Activated CD8-positive, alpha-beta memory T cell treated with anti-CD3 and anti-CD28 coated beads for 4 hours (primary cell): ENCODE measurements around the gene KDELR1.

Experiments used
- DNase-seq, 2 donors: peaks; one replicate each; pipeline ENCODE4 v3.0.0-alpha.2; 2020; ENCODE audit warnings: low read depth in 2 of 2

KDELR1 gene

GRCh38 chr19:48371367-48371766 is 20.0 kb downstream of the KDELR1 start:
- DNase-seq: no peak

DNA sequence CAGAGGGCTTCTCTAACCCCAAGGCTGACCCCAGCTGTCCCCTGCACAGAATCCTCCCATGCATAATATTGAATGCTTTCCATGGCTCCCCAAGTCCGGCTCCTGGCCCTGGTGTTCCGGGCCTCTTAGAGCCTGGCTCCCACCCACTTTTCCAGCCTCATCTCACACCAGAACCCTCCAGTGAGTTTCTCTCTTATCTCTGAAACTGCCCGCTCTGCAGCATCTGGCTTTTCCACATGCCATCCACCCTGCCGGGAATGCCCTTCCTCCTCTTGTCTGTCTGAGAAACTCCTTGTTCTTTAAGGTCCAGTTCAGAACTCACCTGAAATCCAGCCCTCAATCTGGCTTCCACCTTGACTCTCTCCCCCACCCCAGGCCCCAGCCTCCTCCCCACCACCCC is 20.4 kb downstream of the KDELR1 start:
- no peak for DNase-seq

- no peak for DNase-seq
Measured at GRCh38 chr19:48368936-48369335, 22.4 kb downstream of the KDELR1 start.

- DNase-seq: no peak
Measured at GRCh38 chr19:48367855-48368254, 23.5 kb downstream of the KDELR1 start.

DNA sequence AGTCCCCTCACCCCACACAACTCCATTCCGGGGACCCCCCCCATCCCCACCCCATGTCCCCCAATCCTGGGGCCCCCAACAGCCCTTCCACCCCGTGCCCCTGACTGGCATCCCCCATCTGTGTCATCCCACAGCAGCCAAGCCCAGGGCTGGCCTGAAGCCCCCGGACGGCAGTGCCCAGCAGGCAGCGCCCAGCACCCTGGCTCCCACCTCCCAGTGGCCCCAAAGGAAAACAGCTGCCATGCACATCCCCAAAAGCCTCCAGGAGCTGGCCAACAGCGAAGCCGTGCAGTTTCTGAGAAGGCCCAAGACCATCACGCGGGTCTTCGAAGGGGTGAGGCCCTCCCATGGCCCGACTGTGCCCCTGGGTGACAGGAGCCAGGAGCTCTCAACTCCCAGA is 25.7 kb downstream of the KDELR1 start:
- no peak for DNase-seq

DNA sequence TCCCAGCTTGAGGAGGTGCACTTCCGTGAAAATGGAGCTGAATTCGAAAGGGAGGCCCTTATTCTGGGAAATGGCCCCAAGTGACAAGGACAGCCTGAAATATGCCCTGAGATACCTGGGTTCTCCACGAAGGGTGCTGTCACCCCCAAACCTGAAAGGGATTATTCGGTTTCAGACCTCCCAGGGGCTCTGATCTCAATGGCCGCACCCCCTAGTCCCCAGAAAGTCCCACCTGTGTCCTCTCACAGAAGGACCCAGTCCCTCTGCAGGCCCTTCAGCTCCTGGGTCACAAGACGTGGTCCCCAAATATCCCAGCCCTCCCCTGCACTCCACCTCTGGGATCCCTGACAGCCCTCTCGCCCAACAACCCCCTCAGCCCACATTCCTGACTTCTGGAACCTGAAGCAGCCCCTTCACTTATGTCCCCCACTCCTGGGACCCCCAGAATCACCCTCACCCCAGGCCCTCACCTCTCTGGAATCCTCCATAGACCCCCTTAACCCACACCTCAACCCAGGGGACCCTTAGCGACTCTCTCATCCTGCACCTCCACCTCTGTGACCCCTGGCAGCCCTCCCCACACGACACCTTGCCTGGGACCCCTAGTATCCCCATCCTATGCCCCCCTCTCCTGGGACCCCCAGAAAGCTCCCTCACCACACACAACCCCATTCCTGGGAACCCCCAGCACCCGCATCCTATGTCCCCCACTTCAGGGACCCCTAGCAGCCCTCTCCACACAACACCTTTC is 26.6 kb downstream of the KDELR1 start:
- DNase-seq: no peak

DNA sequence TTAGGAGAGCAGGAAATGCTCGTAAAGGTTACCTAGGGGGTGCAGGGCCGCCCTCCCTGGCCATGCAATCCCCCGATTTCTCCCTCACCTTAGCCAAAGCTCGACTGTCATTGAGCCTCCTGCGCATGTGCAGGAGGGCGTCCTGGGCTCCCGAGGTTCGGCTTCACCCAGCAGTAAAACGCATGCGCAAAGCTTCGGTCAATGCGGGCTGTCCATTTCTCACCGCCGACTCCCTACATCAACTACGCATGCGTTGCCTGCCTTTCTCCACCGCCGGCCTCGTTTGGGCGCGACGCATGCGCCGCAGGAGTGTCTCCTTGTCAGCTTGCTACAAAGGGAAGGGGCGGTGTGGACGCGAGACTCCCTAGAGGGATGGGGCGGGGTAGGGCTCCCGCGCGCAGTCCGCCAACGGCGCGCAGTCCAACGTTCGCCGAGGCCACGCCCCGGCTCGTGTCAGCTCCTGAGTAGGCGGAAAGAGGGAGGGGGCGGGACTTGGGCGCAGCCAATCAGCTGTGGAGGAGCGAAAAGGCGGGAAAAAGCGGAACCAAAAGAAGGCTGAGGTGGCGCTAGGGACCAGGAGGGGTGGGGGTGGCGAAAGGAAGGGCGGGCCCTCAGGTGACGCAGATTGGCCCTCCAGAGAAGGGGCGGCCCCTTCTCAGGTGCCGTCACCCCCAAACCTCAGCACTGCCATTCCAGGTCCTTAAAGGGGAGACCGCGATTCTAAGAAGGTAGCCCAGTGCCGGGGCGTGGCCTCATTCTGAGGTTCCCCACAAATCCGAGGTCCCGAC is 27.3 kb downstream of the KDELR1 start, which contains the start of the genes SYNGR4 and TMEM143:
SYNGR4 (plus strand) TSS at position 558 of the 788 bp plus-strand sequence. CDS start 1,476 bp downstream, outside the sequence.
TMEM143 (minus strand) TSS at position 131 of the 788 bp plus-strand sequence; CDS start at position 111, 20 bp downstream.
- peak; percentile 92 to 98 for DNase-seq

GRCh38 chr19:48363500-48363809 is 27.9 kb downstream of the KDELR1 start:
- no peak for DNase-seq

GRCh38 chr19:48362716-48363499 is 28.4 kb downstream of the KDELR1 start:
- DNase-seq: peak; percentile 76 to 78

DNA sequence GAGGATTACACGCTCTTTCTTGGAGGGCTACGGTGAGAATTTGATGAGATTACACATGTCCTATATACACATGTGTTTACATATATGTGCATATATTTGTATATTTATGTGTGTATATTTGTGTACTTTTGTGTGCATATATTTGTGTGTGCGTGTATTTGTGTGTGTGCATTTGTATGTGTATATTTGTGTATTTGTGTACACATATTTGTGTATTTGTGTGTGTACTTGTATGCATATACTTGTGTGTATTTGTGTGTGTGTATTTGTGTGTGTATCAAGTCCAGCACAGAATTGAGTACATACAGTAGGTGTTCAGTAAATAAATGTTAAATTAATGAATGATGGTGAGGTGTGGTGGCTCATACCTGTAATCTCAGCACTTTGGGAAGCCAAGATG is 29.4 kb downstream of the KDELR1 start:
- no peak for DNase-seq

GRCh38 chr19:48359123-48359522 is 32.2 kb downstream of the KDELR1 start:
- no peak for DNase-seq

- DNase-seq: no peak
Measured at GRCh38 chr19:48355365-48355954, 35.9 kb downstream of the KDELR1 start.

- no peak for DNase-seq
Measured at GRCh38 chr19:48354332-48354992, 36.9 kb downstream of the KDELR1 start.

DNA sequence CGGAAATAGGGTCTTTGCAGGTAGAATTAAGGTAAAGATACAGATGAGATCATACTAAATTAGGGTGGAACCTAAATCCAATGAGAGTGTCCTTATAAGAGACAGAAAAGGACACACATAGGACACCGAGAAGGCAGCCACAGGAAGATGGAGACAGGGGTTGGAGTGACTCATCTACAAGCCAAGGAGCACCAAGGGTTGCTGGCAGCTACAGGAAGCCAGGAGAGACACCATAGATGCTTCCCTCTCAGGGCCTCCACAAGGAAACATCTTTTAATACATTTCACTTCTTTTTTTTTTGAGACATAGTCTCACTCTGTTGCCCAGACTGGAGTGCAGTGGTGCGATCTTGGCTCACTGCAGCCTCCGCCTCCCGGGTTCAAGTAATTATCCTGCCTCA is 37.7 kb downstream of the KDELR1 start:
- DNase-seq: no peak

GRCh38 chr19:48351341-48351752 is 40.0 kb downstream of the KDELR1 start:
- DNase-seq: peak; percentile 58 to 62

DNA sequence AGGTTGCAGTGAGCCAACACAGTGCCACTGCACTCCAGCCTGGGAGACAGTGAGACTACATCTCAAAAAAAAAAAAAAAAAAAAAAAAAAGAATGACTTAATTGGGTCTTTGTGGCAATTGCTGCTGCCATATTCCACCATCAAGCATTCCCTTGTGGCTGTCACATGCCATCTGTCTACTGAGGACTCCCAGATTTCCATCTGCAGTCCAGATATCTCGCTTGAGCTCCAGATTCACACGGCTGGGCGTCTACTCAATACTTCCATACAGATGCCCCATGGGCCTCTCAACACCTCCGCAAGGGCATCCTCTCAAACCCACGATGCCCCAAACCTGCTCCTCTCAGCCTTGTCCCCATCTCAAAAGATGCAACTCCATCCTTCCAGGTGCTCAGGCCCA is 40.5 kb downstream of the KDELR1 start:
- no peak for DNase-seq

- no peak for DNase-seq
Measured at GRCh38 chr19:48348737-48349136, 42.6 kb downstream of the KDELR1 start.

DNA sequence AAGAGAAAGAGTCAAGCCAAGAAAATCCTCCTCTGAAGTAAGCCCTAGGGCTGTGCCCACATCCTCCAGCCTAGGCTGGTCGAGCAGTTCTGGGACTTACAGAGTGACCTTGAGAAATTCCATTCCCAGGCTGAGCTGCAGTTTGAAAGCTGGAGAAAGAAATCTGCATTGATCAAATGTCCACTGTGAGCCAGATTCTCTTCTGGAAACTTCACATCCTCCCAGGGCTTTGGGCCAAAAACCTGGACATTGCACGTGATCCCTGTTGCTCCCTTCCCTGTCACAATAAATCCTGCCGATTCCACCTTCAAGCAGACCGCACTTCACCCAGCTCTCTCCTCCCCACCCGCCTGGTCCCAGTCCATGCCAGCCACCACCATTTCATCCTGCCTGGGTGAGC is 43.3 kb downstream of the KDELR1 start:
- no peak for DNase-seq

- DNase-seq: no peak
Measured at GRCh38 chr19:48346191-48346590, 45.2 kb downstream of the KDELR1 start.

GRCh38 chr19:48344892-48345291 is 46.5 kb downstream of the KDELR1 start:
- no peak for DNase-seq

GRCh38 chr19:48342841-48343540 is 48.4 kb downstream of the KDELR1 start:
- DNase-seq: no peak
